ENCODE results near the gene SEC61A1.

SEC61A1 gene

DNA sequence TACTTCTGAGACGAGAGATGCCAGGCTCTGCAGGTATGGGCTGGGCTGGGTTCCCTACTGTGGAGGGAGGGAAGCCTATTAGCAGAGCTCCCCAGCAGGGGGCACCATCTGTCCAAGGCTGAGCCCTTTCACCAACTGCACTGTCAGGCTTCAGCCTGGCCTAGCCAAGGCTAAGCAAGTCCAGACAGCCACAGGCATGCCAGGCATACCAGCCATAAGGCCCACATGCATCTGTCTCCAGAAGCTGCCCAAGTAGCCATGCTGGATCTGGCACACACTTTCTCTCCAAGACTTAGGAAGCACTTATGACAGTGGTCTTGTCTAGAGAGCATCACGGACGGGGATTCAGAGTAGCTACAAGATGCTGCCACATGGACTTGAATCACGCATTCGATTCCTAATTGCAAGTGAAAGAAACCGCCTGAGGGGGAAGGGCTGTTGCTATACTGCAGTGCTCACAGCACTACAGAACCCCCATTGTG, 43.0 kb downstream of the SEC61A1 start:
- DNase-seq (ENCODE audit: insufficient read length, low spot score): peak; percentile 88
- FAIRE-seq: peak; percentile 94
- TF ChIP-seq POLR2A (IDR thresholded peaks at IDR 0.05; ENCODE audit: low read depth, low read length): no peak

DNA sequence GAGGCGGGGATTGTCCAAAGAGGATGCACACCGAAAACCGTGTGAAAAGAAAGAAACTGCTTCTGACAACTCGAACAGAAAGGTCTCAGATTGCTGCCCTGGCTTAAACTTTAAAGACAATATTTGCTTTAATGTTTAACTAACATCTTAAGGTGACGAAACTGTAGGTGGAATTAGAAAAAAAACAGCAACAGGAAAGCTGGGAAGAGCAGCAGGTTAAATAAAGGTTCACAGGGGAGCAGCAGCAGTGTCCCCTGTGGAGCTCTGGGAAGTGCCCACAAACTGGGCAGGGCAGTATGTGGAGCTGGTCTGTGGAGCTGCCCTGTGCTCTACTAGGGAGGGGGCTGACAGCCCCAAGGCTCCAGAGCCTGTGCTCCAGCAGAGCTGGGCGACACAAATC, 46.0 kb downstream of the SEC61A1 start:
- FAIRE-seq (no peak), DNase-seq (ENCODE audit: insufficient read length, low spot score) (no peak)
- no peak for TF ChIP-seq POLR2A (IDR thresholded peaks at IDR 0.05; ENCODE audit: low read depth, low read length)

DNA sequence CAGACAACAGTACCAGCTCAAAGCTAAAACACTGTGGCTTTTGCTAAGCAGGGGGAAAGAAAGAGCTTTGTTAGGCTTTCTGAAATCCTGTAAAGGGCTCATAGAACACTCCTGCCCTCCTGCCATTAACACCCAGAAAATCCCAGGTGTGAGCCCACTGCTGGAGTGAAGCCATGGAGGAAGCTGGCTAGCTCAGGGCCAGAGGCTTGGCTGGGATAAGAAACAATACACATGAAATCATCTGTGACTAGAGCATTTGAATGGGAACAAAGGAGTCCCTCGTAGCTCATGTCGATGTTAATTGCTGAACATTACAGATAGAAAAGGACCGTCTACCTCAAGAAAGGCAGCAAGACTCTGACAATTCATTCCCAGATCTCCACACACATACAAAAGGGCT, 47.9 kb downstream of the SEC61A1 start:
- DNase-seq (ENCODE audit: insufficient read length, low spot score) (no peak), FAIRE-seq (no peak)
- no peak for TF ChIP-seq POLR2A (IDR thresholded peaks at IDR 0.05; ENCODE audit: low read depth, low read length)

DNA sequence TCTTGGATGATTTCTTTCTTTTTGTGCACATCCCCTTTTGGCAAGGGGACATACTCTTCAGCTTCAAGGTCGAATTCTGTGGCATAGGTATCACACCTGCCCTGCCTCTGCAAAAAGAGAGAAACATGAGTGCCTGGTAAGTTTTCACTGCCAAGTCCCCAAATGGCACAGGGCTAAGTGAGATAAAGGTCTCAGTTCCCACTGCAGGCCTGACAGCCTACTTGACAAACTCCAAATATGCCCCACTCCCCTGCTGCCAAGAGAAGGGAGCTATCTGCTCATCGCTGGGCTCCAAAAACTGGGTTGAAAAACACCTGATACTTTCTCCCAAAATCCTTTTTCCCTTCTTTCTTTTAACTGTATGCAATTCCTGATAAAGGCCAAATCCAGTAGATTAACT, 48.4 kb downstream of the SEC61A1 start:
- no peak for DNase-seq (ENCODE audit: insufficient read length, low spot score)
- TF ChIP-seq POLR2A (IDR thresholded peaks at IDR 0.05; ENCODE audit: low read depth, low read length): no peak
- FAIRE-seq: no peak

DNA sequence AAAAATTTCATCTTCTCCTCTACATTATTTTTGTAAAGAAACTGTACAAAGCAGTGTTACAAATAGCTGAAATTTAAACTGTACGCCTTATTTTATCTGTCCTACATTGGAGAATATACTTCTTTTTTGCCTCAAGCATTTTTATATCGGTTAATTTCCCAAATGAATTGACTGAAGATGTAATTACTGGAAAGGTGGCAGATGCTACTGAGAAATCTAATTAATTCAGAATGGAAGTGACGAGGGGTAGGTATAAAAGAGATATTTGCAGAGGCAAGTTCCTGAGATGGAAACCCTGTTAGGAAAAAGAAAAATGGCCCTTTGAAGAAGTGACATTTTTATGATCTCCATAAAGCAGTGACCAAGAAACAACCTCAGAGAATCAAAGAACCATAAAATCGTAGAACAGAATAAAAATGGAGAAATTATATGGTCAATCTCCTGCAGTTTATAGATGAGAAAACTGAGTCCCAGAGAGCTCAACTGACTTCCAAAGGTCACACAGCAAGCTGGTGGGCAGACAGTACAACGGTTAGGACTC, 51.0 kb downstream of the SEC61A1 start:
- no peak for TF ChIP-seq POLR2A (IDR thresholded peaks at IDR 0.05; ENCODE audit: low read depth, low read length)
- DNase-seq (ENCODE audit: insufficient read length, low spot score): no peak
- no peak for FAIRE-seq

DNA sequence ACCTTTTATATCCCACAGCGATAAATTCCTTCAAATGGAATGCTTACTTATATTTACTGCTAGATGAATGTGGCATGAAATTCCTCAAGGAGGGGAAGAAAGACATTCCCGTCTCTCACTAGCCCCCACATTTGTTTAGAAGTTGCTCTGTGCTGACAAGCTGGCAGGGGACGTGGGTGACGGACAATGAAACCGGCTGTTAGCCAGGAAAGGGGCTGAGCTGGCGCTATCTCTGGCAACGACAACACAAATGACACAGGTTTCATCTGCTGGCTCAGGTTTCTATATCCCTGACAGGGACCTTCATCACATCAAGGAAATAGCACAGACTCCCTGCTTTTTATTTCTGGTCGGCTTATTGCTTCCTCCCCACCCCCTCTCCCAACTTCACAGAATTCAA, 55.6 kb downstream of the SEC61A1 start:
- DNase-seq (ENCODE audit: insufficient read length, low spot score) (no peak), FAIRE-seq (no peak)
- no peak for TF ChIP-seq POLR2A (IDR thresholded peaks at IDR 0.05; ENCODE audit: low read depth, low read length)

DNA sequence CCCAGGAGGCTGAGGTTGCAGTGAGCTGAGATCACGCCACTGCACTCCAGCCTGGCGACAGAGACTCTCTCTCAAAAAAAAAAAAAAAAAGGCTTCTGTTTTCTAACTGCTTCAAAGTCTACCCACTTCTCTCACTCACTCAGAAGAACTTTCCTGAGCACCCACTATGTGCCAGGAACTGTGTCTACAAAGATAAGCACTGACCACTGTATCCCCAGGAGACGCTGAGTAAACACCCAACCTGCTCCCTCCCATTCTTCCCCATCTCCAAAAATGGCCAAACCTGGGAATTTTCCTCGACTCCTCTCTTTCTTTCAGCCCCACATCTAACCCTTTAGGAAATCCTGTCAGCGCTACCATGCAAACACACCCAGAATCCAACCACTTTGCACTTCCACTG, 58.9 kb downstream of the SEC61A1 start:
- FAIRE-seq: no peak
- no peak for TF ChIP-seq POLR2A (IDR thresholded peaks at IDR 0.05; ENCODE audit: low read depth, low read length)

DNA sequence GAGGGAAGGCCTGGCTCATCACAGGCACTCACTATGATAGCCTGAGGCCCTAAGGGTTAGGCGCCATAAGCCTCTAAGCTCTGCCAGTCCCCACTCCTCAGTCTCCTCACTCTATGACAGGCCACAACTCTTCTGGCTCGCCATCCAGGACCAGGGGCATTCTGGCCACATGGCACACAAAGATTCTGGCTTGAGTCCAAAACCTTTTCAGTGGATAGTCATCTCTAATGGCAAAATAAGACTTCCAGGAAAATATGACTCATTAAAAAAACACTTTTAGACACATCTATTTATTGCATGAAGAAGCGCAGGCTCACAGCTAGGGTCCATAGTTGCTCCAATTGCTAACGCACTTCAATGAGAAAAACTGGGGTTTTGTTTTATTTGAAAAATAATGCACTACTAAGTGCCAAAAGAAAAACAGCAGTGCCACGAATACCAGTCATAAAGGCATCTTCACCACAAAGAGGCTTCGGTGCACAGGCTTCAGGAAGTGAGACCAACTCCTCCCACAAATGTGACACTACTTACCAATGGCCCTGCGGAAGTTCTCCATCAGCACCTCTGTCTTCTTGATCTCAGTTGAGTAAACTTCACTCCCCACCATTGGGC, 60.2 kb downstream of the SEC61A1 start:
- FAIRE-seq (peak; percentile 91), DNase-seq (ENCODE audit: insufficient read length, low spot score) (peak; percentile 64)
- no peak for TF ChIP-seq POLR2A (IDR thresholded peaks at IDR 0.05; ENCODE audit: low read depth, low read length)

More for the DNA sequence above, 58.9 kb downstream of the SEC61A1 start:
- DNase-seq (ENCODE audit: insufficient read length, low spot score): no peak

DNA sequence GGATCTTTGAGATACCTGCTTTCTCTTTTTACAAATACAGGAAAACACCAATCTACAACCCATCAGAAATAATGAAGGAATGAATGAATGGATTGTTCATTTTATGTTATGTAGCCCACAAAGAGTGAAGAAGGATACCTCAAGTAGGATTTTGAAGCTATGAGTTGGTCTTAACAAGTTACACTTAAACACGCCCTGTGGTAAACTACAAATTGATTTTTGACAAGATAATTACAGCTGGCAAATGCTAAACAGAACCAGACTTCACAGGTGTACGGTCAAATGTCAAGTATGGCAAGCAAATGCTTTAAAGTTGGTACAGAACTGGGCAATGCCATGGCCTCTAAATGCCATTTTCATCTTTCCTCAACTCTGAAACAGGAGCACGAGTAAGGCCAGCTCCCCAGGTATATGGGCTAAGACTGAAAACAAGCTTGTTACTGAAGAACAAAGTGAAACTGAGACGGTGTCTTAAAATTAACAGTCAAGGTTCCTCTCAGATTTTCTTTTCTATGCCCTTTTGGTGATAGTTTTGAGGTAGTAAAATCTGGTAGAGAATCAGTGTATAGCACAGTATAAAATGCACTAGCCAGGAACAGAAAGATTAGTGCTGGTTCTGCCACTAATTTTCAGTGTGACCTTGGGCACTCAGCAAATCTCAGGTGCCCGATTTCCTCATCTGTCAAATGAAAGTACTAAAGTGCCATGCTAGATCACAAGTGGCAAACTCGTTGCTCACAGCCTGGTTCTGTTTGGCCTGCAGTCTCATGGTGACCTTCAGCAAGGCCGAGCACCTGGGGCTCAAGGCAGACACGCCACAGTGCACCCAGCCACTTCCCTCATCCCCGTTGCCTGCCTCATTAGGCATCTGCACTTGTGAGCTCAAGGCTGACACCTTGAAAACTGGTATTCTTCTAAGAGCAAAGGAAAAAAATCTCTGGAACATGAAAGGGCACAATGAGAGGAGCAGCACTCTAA, 61.9 kb downstream of the SEC61A1 start:
- DNase-seq (ENCODE audit: insufficient read length, low spot score): no peak
- FAIRE-seq: no peak
- TF ChIP-seq POLR2A (IDR thresholded peaks at IDR 0.05; ENCODE audit: low read depth, low read length): no peak

Measured in H54 (cell line).